GM18499 (cell line): ENCODE data around the gene VPS26A.
"Not testable (repeated sequence)": the region's sequence is repeated elsewhere in the genome, so short reads cannot be mapped to it uniquely, and the experiment has no call there.

Experiments
- ATAC-seq: cut with Tn5 transposase; IDR thresholded peaks from one replicate; pipeline ENCODE4 v1.9.1; 2021; ENCODE audit warnings: moderate number of reproducible peaks; ENCODE audit not compliant: insufficient read depth, unreplicated experiment

VPS26A gene

GRCh38 chr10:69172241-69172982, 48.4 kb downstream of the VPS26A start:
- ATAC-seq: no peak

GRCh38 chr10:69175326-69175725, 51.3 kb downstream of the VPS26A start:
- ATAC-seq: not testable (repeated sequence)

GRCh38 chr10:69176823-69177222, 52.8 kb downstream of the VPS26A start:
- no peak for ATAC-seq

- ATAC-seq: peak; percentile 29
Measured at GRCh38 chr10:69179089-69179742, 55.2 kb downstream of the VPS26A start.

GRCh38 chr10:69179743-69180524, 56.0 kb downstream of the VPS26A start, which contains the start of gene SUPV3L1:
SUPV3L1 (plus strand) TSS chr10:69180234; CDS start chr10:69180292, 58 bp downstream.
- peak; percentile 66 for ATAC-seq

GRCh38 chr10:69180525-69181204, 56.7 kb downstream of the VPS26A start:
- ATAC-seq: no peak

- no peak for ATAC-seq
Measured at GRCh38 chr10:69181433-69181832, 57.5 kb downstream of the VPS26A start.

GRCh38 chr10:69182005-69182404, 58.0 kb downstream of the VPS26A start:
- ATAC-seq: no peak

GRCh38 chr10:69186524-69186923, 62.5 kb downstream of the VPS26A start:
- no peak for ATAC-seq

- no peak for ATAC-seq
Measured at GRCh38 chr10:69201045-69201444, 77.1 kb downstream of the VPS26A start.

- no peak for ATAC-seq
Measured at GRCh38 chr10:69202332-69202731, 78.4 kb downstream of the VPS26A start.

- ATAC-seq: no peak
Measured at GRCh38 chr10:69208761-69209160, 84.8 kb downstream of the VPS26A start.

- ATAC-seq: no peak
Measured at GRCh38 chr10:69209787-69210484, 86.0 kb downstream of the VPS26A start.

GRCh38 chr10:69211104-69211503, 87.1 kb downstream of the VPS26A start:
- no peak for ATAC-seq

- ATAC-seq: no peak
Measured at GRCh38 chr10:69211524-69211923, 87.5 kb downstream of the VPS26A start.

GRCh38 chr10:69213591-69214311, 89.8 kb downstream of the VPS26A start:
- ATAC-seq: no peak

GRCh38 chr10:69214666-69215131, 90.7 kb downstream of the VPS26A start:
- no peak for ATAC-seq

- ATAC-seq: no peak
Measured at GRCh38 chr10:69215405-69216171, 91.6 kb downstream of the VPS26A start.
